Central memory CD8-positive, alpha-beta T cell (primary cell): ENCODE results near the gene PIK3C2G.

Source experiments
- ATAC-seq: fragments of 150-1000 bp; cut with Tn5 transposase; replicated peaks from 2 replicates; pipeline ENCODE4 v1.10.0; 2022; ENCODE audit warnings: mild to moderate bottlenecking, moderate FRiP score, moderate number of reproducible peaks; ENCODE audit not compliant: poor library complexity, severe bottlenecking; ENCODE audit errors: extremely low read depth
- DNase-seq, 2 donors: peaks; one replicate each; pipeline ENCODE4 v3.0.0; 2021; ENCODE audit warnings: low spot score in 2 of 2
- H3K27ac Mint-ChIP-seq: one replicate; pipeline ENCODE4 v1.8.0; 2022; ENCODE audit warnings: low read depth, mild to moderate bottlenecking, moderate library complexity, mixed read lengths
- H3K27me3 Mint-ChIP-seq: one replicate; pipeline ENCODE4 v1.8.0; 2022; ENCODE audit warnings: mixed read lengths
- H3K36me3 Mint-ChIP-seq: one replicate; pipeline ENCODE4 v1.8.0; 2022; ENCODE audit warnings: mild to moderate bottlenecking, moderate library complexity, mixed read lengths; ENCODE audit not compliant: insufficient read depth
- H3K4me1 Mint-ChIP-seq: one replicate; pipeline ENCODE4 v1.8.0; 2022; ENCODE audit warnings: mixed read lengths
- H3K4me3 Mint-ChIP-seq: one replicate; pipeline ENCODE4 v1.8.0; 2022; ENCODE audit warnings: mild to moderate bottlenecking, moderate library complexity, mixed read lengths
- H3K9me3 Mint-ChIP-seq: one replicate; pipeline ENCODE4 v1.8.0; 2022; ENCODE audit warnings: mixed read lengths

The PIK3C2G gene

GRCh38 chr12:18402872-18403611 is 141.7 kb downstream of the PIK3C2G start:
- Mint-ChIP-seq H3K27me3 (no peaks in the 10 kb centered on the region), H3K36me3 (no peaks in the 10 kb centered on the region), H3K4me3 (no peak overlapping the region), H3K27ac (no peak overlapping the region), H3K4me1 (no peaks in the 10 kb centered on the region), H3K9me3 (peaks cover 31% of the 10 kb centered on the region)
- no peak for ATAC-seq
- DNase-seq = no peak

GRCh38 chr12:18411453-18411852 is 150.1 kb downstream of the PIK3C2G start:
- Mint-ChIP-seq H3K27me3 (no peaks in the 10 kb centered on the region), H3K9me3 (peaks cover 20% of the 10 kb centered on the region), H3K4me3 (no peak overlapping the region), H3K27ac (no peak overlapping the region), H3K36me3 (no peaks in the 10 kb centered on the region), H3K4me1 (no peaks in the 10 kb centered on the region)
- DNase-seq = no peak
- no peak for ATAC-seq

- Mint-ChIP-seq H3K9me3 (peaks cover 16% of the 10 kb centered on the region), H3K27me3 (no peaks in the 10 kb centered on the region), H3K36me3 (no peaks in the 10 kb centered on the region), H3K4me1 (no peaks in the 10 kb centered on the region), H3K4me3 (no peak overlapping the region), H3K27ac (no peak overlapping the region)
- DNase-seq (no peak), ATAC-seq (no peak)
These were observed 153.4 kb downstream of the PIK3C2G start for GRCh38 chr12:18414671-18415070.

- no peak for ATAC-seq
- no peaks in the 10 kb centered on the region for H3K27me3 Mint-ChIP-seq
- peaks cover 14% of the 10 kb centered on the region for H3K9me3 Mint-ChIP-seq
These were observed 153.9 kb downstream of the PIK3C2G start for GRCh38 chr12:18415227-18415626.

DNA sequence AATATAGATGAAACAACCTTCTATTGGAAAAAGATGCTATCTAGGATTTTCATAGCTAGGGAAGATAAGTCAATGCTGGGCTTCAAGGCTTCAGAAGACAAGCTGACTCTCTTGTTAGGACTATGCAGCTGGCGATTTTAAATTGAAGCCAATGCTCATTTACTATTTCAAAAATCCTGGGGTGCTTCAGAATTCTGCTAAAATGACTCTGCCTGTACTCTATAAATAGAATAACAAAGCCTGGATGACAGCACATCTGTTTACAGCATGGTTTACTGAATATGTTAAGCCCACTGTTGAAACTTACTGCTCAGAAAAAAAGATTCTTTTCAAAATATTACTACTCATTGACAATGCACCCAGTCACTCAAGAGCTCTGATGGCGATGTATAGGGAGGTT is 155.1 kb downstream of the PIK3C2G start:
- Mint-ChIP-seq H3K9me3 (peaks cover 14% of the 10 kb centered on the region), H3K4me3 (no peak overlapping the region)
- no peak for DNase-seq

More at GRCh38 chr12:18415227-18415626, 153.9 kb downstream of the PIK3C2G start:
- no peak overlapping the region for H3K4me3 Mint-ChIP-seq
- H3K27ac Mint-ChIP-seq = no peak overlapping the region
- H3K4me1 Mint-ChIP-seq = no peaks in the 10 kb centered on the region
- DNase-seq = no peak
- H3K36me3 Mint-ChIP-seq = no peaks in the 10 kb centered on the region

GRCh38 chr12:18419311-18419710 is 158.0 kb downstream of the PIK3C2G start:
- no peak for DNase-seq
- no peaks in the 10 kb centered on the region for H3K4me1 Mint-ChIP-seq
- peaks cover 14% of the 10 kb centered on the region for H3K9me3 Mint-ChIP-seq
- H3K27ac Mint-ChIP-seq = no peak overlapping the region
- no peak for ATAC-seq
- no peak overlapping the region for H3K4me3 Mint-ChIP-seq
- H3K27me3 Mint-ChIP-seq = no peaks in the 10 kb centered on the region
- H3K36me3 Mint-ChIP-seq = no peaks in the 10 kb centered on the region

More for the DNA sequence above, 155.1 kb downstream of the PIK3C2G start:
- H3K27me3 Mint-ChIP-seq = no peaks in the 10 kb centered on the region
- no peak overlapping the region for H3K27ac Mint-ChIP-seq
- H3K4me1 Mint-ChIP-seq = no peaks in the 10 kb centered on the region
- no peak for ATAC-seq
- no peaks in the 10 kb centered on the region for H3K36me3 Mint-ChIP-seq

- peaks cover 13% of the 10 kb centered on the region for H3K9me3 Mint-ChIP-seq
- DNase-seq (no peak), ATAC-seq (no peak)
- no peaks in the 10 kb centered on the region for H3K4me1 Mint-ChIP-seq
- no peaks in the 10 kb centered on the region for H3K36me3 Mint-ChIP-seq
- H3K4me3 Mint-ChIP-seq = no peak overlapping the region
- H3K27ac Mint-ChIP-seq = no peak overlapping the region
- no peaks in the 10 kb centered on the region for H3K27me3 Mint-ChIP-seq
These were observed 160.5 kb downstream of the PIK3C2G start for GRCh38 chr12:18421867-18422266.

GRCh38 chr12:18422871-18423270 is 161.6 kb downstream of the PIK3C2G start:
- Mint-ChIP-seq H3K27ac (no peak overlapping the region), H3K4me3 (no peak overlapping the region), H3K4me1 (no peaks in the 10 kb centered on the region), H3K27me3 (no peaks in the 10 kb centered on the region), H3K9me3 (peaks cover 10% of the 10 kb centered on the region), H3K36me3 (no peaks in the 10 kb centered on the region)
- ATAC-seq (no peak), DNase-seq (no peak)

GRCh38 chr12:18424857-18425256 is 163.5 kb downstream of the PIK3C2G start:
- DNase-seq = no peak
- H3K9me3 Mint-ChIP-seq = peaks cover 8% of the 10 kb centered on the region
- no peak for ATAC-seq
- no peaks in the 10 kb centered on the region for H3K4me1 Mint-ChIP-seq
- no peak overlapping the region for H3K4me3 Mint-ChIP-seq
- H3K27ac Mint-ChIP-seq = no peak overlapping the region
- H3K27me3 Mint-ChIP-seq = no peaks in the 10 kb centered on the region
- no peaks in the 10 kb centered on the region for H3K36me3 Mint-ChIP-seq

DNA sequence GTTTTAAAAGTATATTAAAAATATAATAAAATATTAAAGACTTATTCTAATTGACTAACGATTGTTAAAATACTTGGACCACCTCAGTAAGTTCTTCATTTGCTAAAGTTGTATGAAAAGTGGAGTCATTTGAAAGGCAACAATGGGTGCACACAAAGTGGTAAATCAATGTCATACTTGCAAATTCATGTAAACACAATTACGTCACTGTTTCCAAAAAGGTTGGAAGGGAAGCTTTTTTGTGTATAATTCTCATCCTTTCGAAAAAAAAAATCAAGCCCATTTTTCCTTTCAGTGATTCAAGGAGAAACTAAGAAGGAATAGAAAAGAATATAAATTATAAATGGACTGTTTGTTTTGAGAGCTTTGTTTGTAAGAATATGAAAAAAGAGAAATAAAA is 166.2 kb downstream of the PIK3C2G start:
- ATAC-seq (no peak), DNase-seq (no peak)
- Mint-ChIP-seq H3K36me3 (no peaks in the 10 kb centered on the region), H3K4me1 (no peaks in the 10 kb centered on the region), H3K27ac (no peak overlapping the region), H3K27me3 (no peaks in the 10 kb centered on the region), H3K9me3 (peaks cover 11% of the 10 kb centered on the region), H3K4me3 (no peak overlapping the region)

GRCh38 chr12:18428416-18428815 is 167.1 kb downstream of the PIK3C2G start:
- no peak for ATAC-seq
- no peaks in the 10 kb centered on the region for H3K27me3 Mint-ChIP-seq
- DNase-seq = no peak
- no peaks in the 10 kb centered on the region for H3K36me3 Mint-ChIP-seq
- H3K4me1 Mint-ChIP-seq = no peaks in the 10 kb centered on the region
- peaks cover 11% of the 10 kb centered on the region for H3K9me3 Mint-ChIP-seq
- H3K27ac Mint-ChIP-seq = no peak overlapping the region
- H3K4me3 Mint-ChIP-seq = no peak overlapping the region

GRCh38 chr12:18429366-18429765 is 168.0 kb downstream of the PIK3C2G start:
- peaks cover 11% of the 10 kb centered on the region for H3K9me3 Mint-ChIP-seq

GRCh38 chr12:18430425-18431048 is 169.2 kb downstream of the PIK3C2G start:
- H3K9me3 Mint-ChIP-seq = peaks cover 9% of the 10 kb centered on the region
- no peak overlapping the region for H3K4me3 Mint-ChIP-seq
- no peak overlapping the region for H3K27ac Mint-ChIP-seq
- ATAC-seq (no peak), DNase-seq (no peak)
- no peaks in the 10 kb centered on the region for H3K27me3 Mint-ChIP-seq
- H3K4me1 Mint-ChIP-seq = no peaks in the 10 kb centered on the region
- H3K36me3 Mint-ChIP-seq = no peaks in the 10 kb centered on the region

More at GRCh38 chr12:18429366-18429765, 168.0 kb downstream of the PIK3C2G start:
- ATAC-seq (no peak), DNase-seq (no peak)
- no peaks in the 10 kb centered on the region for H3K4me1 Mint-ChIP-seq
- no peak overlapping the region for H3K27ac Mint-ChIP-seq
- H3K36me3 Mint-ChIP-seq = no peaks in the 10 kb centered on the region
- H3K27me3 Mint-ChIP-seq = no peaks in the 10 kb centered on the region
- H3K4me3 Mint-ChIP-seq = no peak overlapping the region
